ENCODE results near the gene LCP2. TPM values are rescaled to one million over a fixed set of nuclear protein-coding genes. Genes with fewer than 3 reads are reported as not detected.

LCP2 gene
- total and polyA plus RNA-seq, 2 of the 8 experiments (the other 6 are each of a cell fraction or from before 2014, with no cell fraction given): 0.26 to 0.33 TPM

DNA sequence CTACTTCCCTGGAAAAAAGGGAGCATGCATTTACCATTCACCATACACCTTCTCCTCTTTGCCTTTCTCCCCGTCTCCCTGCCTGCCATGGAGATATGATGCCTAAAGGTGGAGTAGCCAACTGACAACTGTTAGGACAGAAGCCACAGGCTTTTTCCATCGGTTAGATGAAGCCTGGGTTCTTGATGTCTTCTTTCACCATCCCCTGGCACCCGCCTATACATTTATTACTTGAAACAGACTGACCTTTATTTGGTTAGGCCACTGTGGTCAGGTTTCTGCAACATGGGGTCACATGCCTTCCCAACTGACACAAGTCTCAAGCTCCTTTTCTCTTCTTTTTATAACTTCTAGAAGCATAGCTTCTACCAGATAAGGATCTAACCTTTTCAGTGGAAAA is 7.1 kb downstream of the LCP2 start (continued):
- TF ChIP-seq PHF8 (conservative IDR thresholded peaks at IDR 0.05; ENCODE audit: low read depth, low read length): no peak
- no peak for TF ChIP-seq BRCA1 (IDR thresholded peaks at IDR 0.05; ENCODE audit: low read depth, low read length)
- TF ChIP-seq SIN3A (conservative IDR thresholded peaks at IDR 0.05 in 1 of 2, IDR thresholded peaks at IDR 0.05 in 1 of 2; ENCODE audit: low read depth in 1 of 2, low read length in 2 of 2): no peak
- TF ChIP-seq GTF2F1 (IDR thresholded peaks at IDR 0.05; ENCODE audit: borderline replicate concordance, low read depth, low read length): no peak
- no peak for TF ChIP-seq KDM5A (IDR thresholded peaks at IDR 0.05; ENCODE audit: low read length)

Data from H1 (cell line).